Fibroblast of skin of left quadriceps (primary cell): ENCODE results near the gene ZFPM1.
A peak's percentile ranks its signal among the peaks of the same experiment; 100 is the strongest.

Experiments used
- DNase-seq, 2 experiments: peaks; one replicate each; pipeline ENCODE4 v3.0.0-alpha.2; 2013; ENCODE audit warnings: low read depth in 2 of 2

Gene ZFPM1

DNA sequence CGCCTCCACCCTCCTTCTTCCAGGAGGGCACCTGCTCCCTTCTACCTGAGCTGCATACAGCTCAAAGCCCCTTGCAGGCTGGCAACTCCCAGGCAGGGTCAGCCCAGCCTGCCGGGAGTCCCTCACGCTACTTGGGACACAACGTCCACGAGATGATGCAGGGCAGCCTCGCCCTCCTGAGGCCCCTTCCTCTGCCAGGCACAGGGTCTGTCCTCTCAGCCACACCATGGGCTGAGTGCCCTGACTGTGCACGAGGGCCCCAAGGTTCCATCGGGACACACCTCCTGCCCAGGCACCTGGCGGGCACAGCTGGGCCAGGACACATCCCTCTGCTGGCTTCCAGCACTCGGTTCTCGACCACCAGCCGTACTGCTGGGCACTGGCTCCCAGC is 86.2 kb downstream of the ZFPM1 start:
- no peak for DNase-seq

- no peak for DNase-seq
Measured at GRCh38 chr16:88539652-88540345, 86.7 kb downstream of the ZFPM1 start.

GRCh38 chr16:88540346-88540977 is 87.4 kb downstream of the ZFPM1 start:
- no peak for DNase-seq

GRCh38 chr16:88541831-88542616 is 88.9 kb downstream of the ZFPM1 start:
- no peak for DNase-seq

GRCh38 chr16:88543230-88543813 is 90.2 kb downstream of the ZFPM1 start:
- DNase-seq = no peak

DNA sequence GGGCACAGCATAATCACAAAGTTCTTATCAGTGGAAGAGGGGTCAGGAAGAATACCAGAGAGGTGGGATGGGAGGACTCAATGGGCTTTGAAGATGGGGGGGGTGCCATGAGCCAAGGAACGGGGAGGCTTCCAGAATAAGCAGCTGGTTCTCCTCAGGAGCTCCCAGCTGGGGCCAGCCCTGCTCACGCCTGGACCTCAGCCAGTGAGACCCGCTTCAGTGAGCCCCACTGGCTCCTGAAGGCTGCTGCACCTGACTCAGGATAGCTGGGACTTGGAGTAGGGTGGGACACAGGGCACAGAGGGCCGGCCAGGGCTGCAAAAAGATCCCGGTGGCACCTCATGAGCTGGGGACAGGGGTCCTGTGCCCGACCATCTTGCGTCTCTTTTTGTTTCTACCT is 92.7 kb downstream of the ZFPM1 start:
- DNase-seq = no peak

DNA sequence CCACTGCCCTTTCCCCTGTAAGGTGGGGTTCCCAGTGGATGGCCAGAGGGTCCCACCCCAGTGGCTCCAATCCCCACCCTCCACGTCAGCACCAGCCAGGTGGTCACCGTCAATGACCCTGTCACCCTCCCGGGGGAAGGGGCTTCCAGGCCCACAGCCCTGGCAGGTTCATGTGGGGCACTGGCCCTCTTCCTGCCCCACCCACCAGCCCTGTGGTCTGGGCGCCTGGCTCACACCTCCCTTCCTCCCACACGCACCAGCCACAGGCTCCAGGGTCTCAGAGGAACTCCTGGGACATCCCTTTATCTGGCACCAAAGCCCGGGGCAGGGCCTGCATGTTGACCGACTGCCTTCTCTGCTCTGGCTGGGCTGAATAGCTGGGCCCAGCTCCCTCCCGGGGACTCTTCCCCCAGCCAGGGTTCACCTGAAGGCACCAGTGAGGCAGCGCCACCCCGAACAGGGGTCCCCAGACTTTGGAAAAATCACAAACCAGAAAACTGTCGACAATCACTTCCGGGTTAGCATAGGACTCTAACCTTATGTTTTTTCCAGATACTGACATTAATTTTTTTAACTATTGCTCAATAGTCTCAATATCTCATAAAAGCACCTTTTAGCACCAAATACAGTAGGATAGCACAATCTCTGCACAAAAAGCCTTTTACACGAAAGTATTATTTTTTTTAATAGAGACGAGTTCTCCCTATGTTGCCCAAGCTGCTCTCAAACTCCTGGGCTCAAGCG is 95.2 kb downstream of the ZFPM1 start:
- DNase-seq = no peak

DNA sequence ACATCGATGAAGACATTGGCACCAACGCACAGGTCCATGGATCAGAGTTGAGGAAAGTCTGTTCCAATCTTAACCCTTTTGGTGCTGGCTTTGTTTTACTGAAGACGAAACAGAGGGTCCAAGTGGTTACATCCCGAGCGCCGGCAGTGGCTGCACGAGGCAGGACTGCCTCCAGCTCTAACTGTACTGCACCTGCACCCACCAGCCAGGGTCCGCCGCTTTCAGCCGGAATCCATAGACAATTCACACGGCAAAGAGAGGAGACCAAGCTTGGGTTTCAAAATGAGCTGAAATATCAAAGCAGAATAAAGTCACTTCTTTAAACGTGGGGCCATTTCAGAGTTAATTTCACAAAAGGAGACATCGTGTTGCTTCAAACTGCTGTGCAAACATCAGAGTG is 95.9 kb downstream of the ZFPM1 start:
- no peak for DNase-seq

DNA sequence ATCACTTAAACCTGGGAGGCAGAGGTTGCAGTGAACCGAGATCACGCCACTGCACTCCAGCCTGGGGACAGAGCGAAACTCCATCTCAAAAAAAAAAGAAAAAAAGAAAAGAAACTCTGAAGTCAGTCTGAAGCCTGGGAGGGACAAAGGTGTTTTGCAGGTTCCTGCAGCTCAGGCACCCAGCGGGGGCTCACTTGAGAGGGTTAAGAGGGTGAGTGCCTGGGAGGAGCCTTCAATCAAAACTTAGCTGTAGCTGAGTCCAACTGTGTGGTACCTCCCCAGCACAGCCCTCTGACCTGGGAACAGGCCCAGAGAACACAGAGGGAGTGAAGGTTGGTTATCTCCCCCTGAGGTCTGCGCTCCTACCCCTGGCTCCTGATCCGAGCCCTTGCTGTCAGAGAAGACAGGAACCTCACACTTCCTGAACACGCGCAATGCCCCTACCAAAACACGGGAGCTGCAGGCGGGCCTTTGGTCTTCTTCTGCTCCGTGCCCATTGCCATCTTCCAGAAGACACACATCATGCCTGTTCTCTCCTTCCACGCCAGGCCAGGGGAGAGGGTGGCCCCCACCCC is 96.7 kb downstream of the ZFPM1 start:
- DNase-seq = no peak

- no peak for DNase-seq
Measured at GRCh38 chr16:88550246-88550661, 97.2 kb downstream of the ZFPM1 start.

DNA sequence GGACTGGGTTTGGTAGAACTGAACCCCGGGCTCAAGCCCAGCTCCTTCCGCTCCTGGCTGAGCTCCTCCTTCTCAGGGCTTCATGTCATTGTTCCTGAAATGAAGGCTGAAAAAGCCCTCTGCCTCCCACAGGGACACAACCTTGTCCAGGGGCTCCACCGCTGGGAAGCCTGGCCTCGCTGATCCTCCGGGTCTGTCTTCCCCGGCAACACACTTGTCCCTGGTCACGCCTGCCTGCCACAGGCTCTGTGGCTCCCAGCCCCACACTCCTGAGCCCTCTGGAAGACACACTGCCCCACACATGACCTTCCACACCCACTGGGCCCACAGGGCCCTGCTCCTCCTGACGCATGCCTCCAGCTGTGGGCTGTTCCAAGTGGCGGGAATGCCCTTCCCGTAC is 99.1 kb downstream of the ZFPM1 start:
- no peak for DNase-seq

DNA sequence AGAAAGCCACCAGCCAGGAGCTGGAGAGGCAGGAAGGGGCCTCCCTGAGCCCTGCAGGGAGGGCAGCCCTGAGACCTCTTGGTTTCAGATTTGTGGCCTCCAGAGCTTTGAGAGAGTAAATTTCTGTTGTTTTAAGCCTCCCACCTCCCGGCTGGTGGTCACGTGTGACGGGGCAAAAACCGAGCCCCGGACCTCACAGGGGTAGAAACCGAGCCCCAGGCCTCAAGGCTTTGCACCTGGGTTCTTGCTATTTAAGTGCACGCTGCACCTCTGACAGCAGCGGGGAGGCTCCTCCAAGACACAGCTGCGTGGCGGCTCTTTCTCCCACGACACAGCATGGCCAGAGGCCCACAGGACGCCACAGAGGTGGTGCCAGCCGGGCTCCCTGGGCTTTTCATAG is 99.7 kb downstream of the ZFPM1 start:
- no peak for DNase-seq

GRCh38 chr16:88553739-88554138 is 100.7 kb downstream of the ZFPM1 start:
- DNase-seq = no peak

DNA sequence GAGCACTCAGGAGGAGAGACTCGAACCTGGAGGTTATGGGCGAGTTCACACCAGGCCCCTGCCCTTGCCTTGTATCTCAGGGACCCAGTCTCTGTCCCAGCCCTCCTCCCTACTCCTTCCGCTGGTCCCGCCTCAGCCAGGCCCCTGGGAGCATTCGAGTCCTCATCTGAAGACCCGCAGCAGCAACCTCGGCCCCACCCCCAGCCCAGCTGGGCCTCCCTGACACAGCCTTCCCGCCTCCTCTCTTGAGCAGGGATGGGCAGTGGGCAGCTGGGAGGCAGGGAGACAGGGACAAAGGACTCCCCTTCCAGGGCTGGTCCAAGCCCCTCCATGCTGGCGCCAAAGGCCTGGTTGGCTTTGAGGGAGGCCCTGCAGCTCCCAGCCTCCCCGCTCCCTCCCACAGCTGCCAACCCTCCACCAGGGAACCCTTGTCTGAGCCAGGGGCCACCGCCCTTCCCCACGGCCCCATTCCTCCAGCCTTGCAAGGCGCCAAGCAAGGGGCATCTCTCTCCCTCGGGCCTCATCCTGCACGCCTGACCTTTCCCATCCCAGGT is 101.7 kb downstream of the ZFPM1 start:
- no peak for DNase-seq

- DNase-seq = no peak
Measured at GRCh38 chr16:88556294-88556988, 103.4 kb downstream of the ZFPM1 start.

DNA sequence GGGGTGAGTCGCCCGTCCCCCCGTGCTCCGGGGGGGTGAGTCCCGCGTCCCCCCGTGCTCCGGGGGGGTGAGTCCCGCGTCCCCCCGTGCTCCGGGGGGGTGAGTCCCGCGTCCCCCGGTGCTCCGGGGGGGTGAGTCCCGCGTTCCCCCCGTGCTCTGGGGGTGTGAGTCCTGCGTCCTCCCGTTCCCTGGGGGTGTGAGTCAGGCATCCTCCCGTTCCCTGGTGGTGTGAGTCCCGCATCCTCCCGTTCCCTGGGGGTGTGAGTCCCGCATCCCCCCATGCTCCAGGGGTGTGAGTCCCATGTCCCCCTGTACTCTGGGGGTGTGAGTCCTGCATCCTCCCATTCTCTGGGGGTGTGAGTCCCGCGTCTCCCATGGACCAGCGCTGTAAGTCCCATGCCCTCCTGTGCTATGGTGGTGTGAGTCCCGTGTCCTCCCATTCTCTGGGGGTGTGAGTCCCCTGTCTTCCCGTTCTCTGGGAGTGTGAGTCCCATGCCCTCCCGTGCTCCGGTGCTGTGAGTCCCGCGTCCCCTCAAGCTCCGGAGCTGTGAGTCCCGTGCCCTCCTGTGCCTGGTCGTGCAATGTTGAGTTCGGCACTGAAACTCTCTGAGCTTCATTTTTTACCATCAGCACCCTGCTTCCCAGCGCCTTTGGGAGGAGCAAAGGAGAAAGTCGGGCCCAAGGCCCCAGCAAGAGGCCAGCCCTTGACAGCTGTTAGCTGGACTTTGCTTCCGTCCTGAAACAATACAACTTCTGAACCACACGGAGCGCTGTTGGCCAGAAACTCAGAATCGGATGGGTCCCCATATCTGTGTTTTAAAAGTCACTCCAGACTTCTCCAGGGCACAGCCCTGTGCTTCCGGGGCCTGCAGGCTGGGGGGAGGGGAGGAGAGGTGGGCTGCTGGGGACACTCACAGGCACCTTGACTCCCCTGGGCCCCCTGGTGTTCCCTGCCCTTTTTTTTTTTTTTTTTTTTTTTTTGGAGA is 105.7 kb downstream of the ZFPM1 start:
- peak in 1 of 2 experiments; percentile 11 for DNase-seq

- peak in 1 of 2 experiments; percentile 5 for DNase-seq
Measured at GRCh38 chr16:88560714-88561484, 107.8 kb downstream of the ZFPM1 start.
